ENCODE data around the gene TRHDE.

- no peak for TF ChIP-seq CTCF (IDR thresholded peaks at IDR 0.05)
- TF ChIP-seq POLR2A (IDR thresholded peaks at IDR 0.05) = no peak
These were observed 401.7 kb downstream of the TRHDE start for GRCh38 chr12:72673853-72674252.
